ENCODE data around the gene TLE4. TPM values are rescaled to one million over a fixed set of nuclear protein-coding genes. Genes with fewer than 3 reads are reported as not detected.

The TLE4 gene
- total RNA-seq, 3 donors from 2014 or later (not counting 1 experiment from before 2014, with no cell fraction given), result 214 to 240 (median 220) TPM

GRCh38 chr9:79706512-79706911 is 134.7 kb downstream of the TLE4 start:
- no peak overlapping the region for H3K4me3 ChIP-seq (ENCODE audit: low read length)
- no peaks in the 10 kb centered on the region for H3K9me3 Mint-ChIP-seq
- no peaks in the 10 kb centered on the region for H3K27me3 Mint-ChIP-seq (ENCODE audit: low read depth in 2 of 2)
- H3K4me1 ChIP-seq (ENCODE audit: control insufficient read depth, insufficient read depth, low read length), result peaks cover 11% of the 10 kb centered on the region
- H3K4me1 Mint-ChIP-seq, result peaks cover 65% of the 10 kb centered on the region in 2 donors
- TF ChIP-seq CTCF (IDR thresholded peaks at IDR 0.05), result no peak
- ATAC-seq (no peak), DNase-seq (no peak)
- H3K36me3 ChIP-seq (ENCODE audit: control insufficient read depth, insufficient read depth, low read length), result peaks cover 46% of the 10 kb centered on the region
- no peak overlapping the region for H3K27ac Mint-ChIP-seq
- no peak overlapping the region for H3K27ac ChIP-seq (ENCODE audit: low read length)
- H3K9me3 ChIP-seq (ENCODE audit: control insufficient read depth, insufficient read depth, low read length), result no peaks in the 10 kb centered on the region
- H3K4me3 Mint-ChIP-seq, result no peak overlapping the region
- WGBS (ENCODE audit: insufficient coverage), result 96% methylated on average over 4 of the region's 5 CpGs
- H3K27me3 ChIP-seq (ENCODE audit: control insufficient read depth, insufficient read depth, low read length), result no peaks in the 10 kb centered on the region
- H3K36me3 Mint-ChIP-seq, result peaks cover 19% of the 10 kb centered on the region
- intact Hi-C loops (cut with micrococcal nuclease), result no loop called here

GRCh38 chr9:79707589-79707988 is 135.8 kb downstream of the TLE4 start:
- no peak overlapping the region for H3K4me3 ChIP-seq (ENCODE audit: low read length)
- H3K36me3 ChIP-seq (ENCODE audit: control insufficient read depth, insufficient read depth, low read length), result peaks cover 48% of the 10 kb centered on the region
- Mint-ChIP-seq H3K4me1 (peaks cover 59 to 60% of the 10 kb centered on the region in 2 donors), H3K36me3 (peaks cover 19% of the 10 kb centered on the region), H3K4me3 (no peak overlapping the region), H3K9me3 (no peaks in the 10 kb centered on the region), H3K27ac (no peak overlapping the region), H3K27me3 (ENCODE audit: low read depth in 2 of 2) (no peaks in the 10 kb centered on the region)
- H3K4me1 ChIP-seq (ENCODE audit: control insufficient read depth, insufficient read depth, low read length), result peaks cover 11% of the 10 kb centered on the region
- intact Hi-C loops (cut with micrococcal nuclease), result no loop called here
- DNase-seq (no peak), ATAC-seq (no peak)
- no peaks in the 10 kb centered on the region for H3K27me3 ChIP-seq (ENCODE audit: control insufficient read depth, insufficient read depth, low read length)
- TF ChIP-seq CTCF (IDR thresholded peaks at IDR 0.05), result no peak
- 100% methylated on average over 2 of the region's 2 CpGs for WGBS (ENCODE audit: insufficient coverage)
- H3K9me3 ChIP-seq (ENCODE audit: control insufficient read depth, insufficient read depth, low read length), result no peaks in the 10 kb centered on the region
- H3K27ac ChIP-seq (ENCODE audit: low read length), result no peak overlapping the region

- Histone ChIP-seq H3K9me3 (ENCODE audit: control insufficient read depth, insufficient read depth, low read length) (no peaks in the 10 kb centered on the region), H3K27me3 (ENCODE audit: control insufficient read depth, insufficient read depth, low read length) (no peaks in the 10 kb centered on the region), H3K27ac (ENCODE audit: low read length) (no peak overlapping the region), H3K4me3 (ENCODE audit: low read length) (no peak overlapping the region), H3K36me3 (ENCODE audit: control insufficient read depth, insufficient read depth, low read length) (peaks cover 53% of the 10 kb centered on the region), H3K4me1 (ENCODE audit: control insufficient read depth, insufficient read depth, low read length) (peaks cover 11% of the 10 kb centered on the region)
- Mint-ChIP-seq H3K27ac (no peak overlapping the region), H3K27me3 (ENCODE audit: low read depth in 2 of 2) (no peaks in the 10 kb centered on the region), H3K4me1 (peaks cover 51 to 55% of the 10 kb centered on the region in 2 donors), H3K9me3 (no peaks in the 10 kb centered on the region), H3K4me3 (no peak overlapping the region), H3K36me3 (peaks cover 19% of the 10 kb centered on the region)
- ATAC-seq, result no peak
- 97% methylated on average over 13 of the region's 13 CpGs for WGBS (ENCODE audit: insufficient coverage)
- TF ChIP-seq CTCF (IDR thresholded peaks at IDR 0.05), result no peak
- DNase-seq, result no peak
- intact Hi-C loops (cut with micrococcal nuclease), result no loop called here
Observed at GRCh38 chr9:79708541-79708940, 136.8 kb downstream of the TLE4 start.

All from natural killer cell (primary cell).